ENCODE data around the gene PAIP2. TPM values are rescaled to one million over a fixed set of nuclear protein-coding genes. Genes with fewer than 3 reads are reported as not detected.
A peak's percentile ranks its signal among the peaks of the same experiment; 100 is the strongest.

The PAIP2 gene
- total and polyA plus RNA-seq, 2 of the 4 experiments (the other 2 are of a cell fraction): 41.9 to 59.5 TPM

GRCh38 chr5:139341187-139341688 lies 416 bp upstream of the PAIP2 start:
- DNase-seq (no peak), ATAC-seq (ENCODE audit: low read depth) (no peak)
- H2BK20ac ChIP-seq (ENCODE audit: low read depth, low read length): no peak overlapping the region
- no peak overlapping the region for H4K5ac ChIP-seq (ENCODE audit: low read depth, low read length)
- H3K9ac ChIP-seq (ENCODE audit: low read depth, low read length): peak overlapping the region; percentile 52; the same call in 1 of the 2 replicates
- peak overlapping the region; percentile 68; the same call in 1 of the 2 replicates for H3K23ac ChIP-seq (ENCODE audit: low read depth, low read length)
- TF ChIP-seq BHLHE40 (IDR thresholded peaks at IDR 0.05; ENCODE audit: low read depth, low read length) (peak; percentile 98; the same call in 1 of the 2 replicates), RCOR1 (IDR thresholded peaks at IDR 0.05; ENCODE audit: insufficient replicate concordance, low read length) (no peak), SMC3 (IDR thresholded peaks at IDR 0.05; ENCODE audit: low read depth, low read length) (no peak)
- H3K4me2 ChIP-seq (ENCODE audit: low read depth, low read length): peak overlapping the region; percentile 91
- H4K91ac ChIP-seq (ENCODE audit: insufficient read depth, low read depth, low read length): no peak overlapping the region
- H3K9me1 ChIP-seq (ENCODE audit: insufficient read depth, low read length): peaks cover 8% of the 10 kb centered on the region; the same call in 1 of the 2 replicates
- 9% methylated on average over 11 of the region's 17 CpGs; no CpG with 5 or more reads in 1 of the 2 experiments for WGBS, 2 experiments (ENCODE audit: extremely low coverage in 2 of 2, insufficient read length in 1 of 2)
- H3K4me3 ChIP-seq (ENCODE audit: insufficient read depth, low read depth, low read length): peak overlapping the region; percentile 76
- H2BK5ac ChIP-seq (ENCODE audit: low read depth, low read length, poor library complexity, severe bottlenecking): peak overlapping the region; percentile 38
- no peak overlapping the region for H3K56ac ChIP-seq (ENCODE audit: extremely low read depth, insufficient read depth, low read length)
- no TSS peak for BruUV-seq (replicated peaks)
- peak overlapping the region; percentile 27; the same call in 1 of the 2 replicates for H2AK5ac ChIP-seq (ENCODE audit: low read depth, low read length)
- H3K27me3 ChIP-seq (ENCODE audit: control insufficient read depth, insufficient read depth, low read length): no peaks in the 10 kb centered on the region
- peak overlapping the region in 1 of 2 experiments; percentile 75; a peak in 3 of 4 replicates for H4K8ac ChIP-seq (ENCODE audit: low read depth in 2 of 2, low read length in 2 of 2)
- peaks cover 48% of the 10 kb centered on the region for H4K20me1 ChIP-seq (ENCODE audit: insufficient read depth, low read length)
- no peaks in the 10 kb centered on the region for H3K9me3 ChIP-seq (ENCODE audit: control insufficient read depth, insufficient read depth, low read length)
- H2AFZ ChIP-seq (replicated peaks; ENCODE audit: low read length, poor library complexity): peak overlapping the region; percentile 96
- no peaks in the 10 kb centered on the region for H3K36me3 ChIP-seq (ENCODE audit: control insufficient read depth, insufficient read depth, low read length)
- peaks cover 3% of the 10 kb centered on the region for H3K4me1 ChIP-seq (ENCODE audit: control insufficient read depth, insufficient read depth, low read length)
- H3K4ac ChIP-seq (ENCODE audit: low read depth, low read length): peak overlapping the region; percentile 17; the same call in 1 of the 2 replicates
- no peak overlapping the region for H2BK15ac ChIP-seq (ENCODE audit: low read depth, low read length)
- peaks cover 0 to 42% of the 10 kb centered on the region in 2 experiments; a peak in 2 of 4 replicates for H3K79me1 ChIP-seq (ENCODE audit: low read depth in 1 of 2, low read length in 2 of 2)
- H3K27ac ChIP-seq (ENCODE audit: insufficient read depth, low read length): peak overlapping the region; percentile 26
- H3K14ac ChIP-seq (replicated peaks; ENCODE audit: low read depth, low read length): peak overlapping the region; percentile 64; the same call in 1 of the 2 replicates
- H2AK9ac ChIP-seq (replicated peaks; ENCODE audit: low read depth, low read length, poor library complexity): peak overlapping the region; percentile 34
- POLR2A ChIA-PET (ENCODE audit: unreplicated experiment): no interaction called here
- intact Hi-C loops (cut with micrococcal nuclease): no loop called here
- no peak overlapping the region for H3K18ac ChIP-seq (ENCODE audit: low read depth, low read length)
- no peak overlapping the region for H2BK120ac ChIP-seq (ENCODE audit: low read depth, low read length)
- CTCF ChIA-PET: interaction anchor here (1.3 to 1.4 kb wide), 2 partner anchors 12 to 14 kb away, joined by 3 to 4 read pairs; no protein-coding TSS in a partner anchor
- dilution Hi-C loops (cut with HindIII; ENCODE audit: low sequenced_read_pairs, unreplicated experiment): no loop called here
- in situ Hi-C loops (cut with MboI; ENCODE audit: low sequenced_read_pairs): no loop called here

Measured in IMR-90 (cell line).